Gastroesophageal sphincter (tissue), 3 donors: Measurements from ENCODE around the gene CCNI.

Experiments
- POLR2A ChIP-seq, 2 donors: fragments of 450-650 bp; IDR thresholded peaks; one replicate each; pipeline ENCODE4 v1.6.1; 2017; ENCODE audit warnings: antibody characterized with exemption in 2 of 2, mild to moderate bottlenecking in 2 of 2, moderate library complexity in 1 of 2
- POLR2AphosphoS5 ChIP-seq: sonication (generic); formaldehyde crosslinking; IDR thresholded peaks from one replicate; pipeline ENCODE4 v1.6.1; 2017; ENCODE audit warnings: antibody characterized with exemption
- TF ChIP-seq, protein P1 (sequence below), 4 experiments: fragments of 200-600 bp in 2 of 4; fragments of 450-650 bp in 2 of 4; sonication (generic) in 1 of 4; IDR thresholded peaks; one replicate each; pipeline ENCODE4 v1.5.1; 2017 to 2019; ENCODE audit warnings: antibody characterized with exemption in 4 of 4, mild to moderate bottlenecking in 2 of 4, moderate library complexity in 2 of 4

DNA sequence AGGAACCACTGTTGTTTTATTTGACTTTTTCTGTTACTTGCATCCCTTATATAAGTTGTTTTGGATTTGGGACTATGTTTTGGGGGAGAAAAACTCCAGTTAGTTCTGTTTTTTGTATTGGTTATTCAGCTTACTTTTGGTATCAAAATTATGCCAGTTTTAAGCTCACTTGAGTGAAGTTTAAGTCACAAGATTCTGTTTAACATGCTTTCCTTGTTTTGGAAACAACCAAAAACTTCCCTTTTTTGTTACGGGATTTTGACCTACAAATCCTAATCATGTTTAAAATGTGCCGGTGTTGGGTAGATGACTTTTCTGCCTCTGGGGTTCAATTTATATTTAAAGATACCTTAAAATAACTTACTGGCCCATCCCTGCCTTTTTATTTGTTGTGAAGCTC lies 36.0 kb downstream of the CCNI start:
- TF ChIP-seq POLR2AphosphoS5 (no peak), POLR2A (IDR thresholded peaks at IDR 0.05) (no peak)
- TF ChIP-seq, protein P1, sequence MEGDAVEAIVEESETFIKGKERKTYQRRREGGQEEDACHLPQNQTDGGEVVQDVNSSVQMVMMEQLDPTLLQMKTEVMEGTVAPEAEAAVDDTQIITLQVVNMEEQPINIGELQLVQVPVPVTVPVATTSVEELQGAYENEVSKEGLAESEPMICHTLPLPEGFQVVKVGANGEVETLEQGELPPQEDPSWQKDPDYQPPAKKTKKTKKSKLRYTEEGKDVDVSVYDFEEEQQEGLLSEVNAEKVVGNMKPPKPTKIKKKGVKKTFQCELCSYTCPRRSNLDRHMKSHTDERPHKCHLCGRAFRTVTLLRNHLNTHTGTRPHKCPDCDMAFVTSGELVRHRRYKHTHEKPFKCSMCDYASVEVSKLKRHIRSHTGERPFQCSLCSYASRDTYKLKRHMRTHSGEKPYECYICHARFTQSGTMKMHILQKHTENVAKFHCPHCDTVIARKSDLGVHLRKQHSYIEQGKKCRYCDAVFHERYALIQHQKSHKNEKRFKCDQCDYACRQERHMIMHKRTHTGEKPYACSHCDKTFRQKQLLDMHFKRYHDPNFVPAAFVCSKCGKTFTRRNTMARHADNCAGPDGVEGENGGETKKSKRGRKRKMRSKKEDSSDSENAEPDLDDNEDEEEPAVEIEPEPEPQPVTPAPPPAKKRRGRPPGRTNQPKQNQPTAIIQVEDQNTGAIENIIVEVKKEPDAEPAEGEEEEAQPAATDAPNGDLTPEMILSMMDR (IDR thresholded peaks at IDR 0.05), result no peak
